ENCODE measurements around the gene SGCG. TPM values are rescaled to one million over a fixed set of nuclear protein-coding genes. Genes with fewer than 3 reads are reported as not detected.
A peak's percentile ranks its signal among the peaks of the same experiment; 100 is the strongest.

SGCG gene
- total and polyA plus RNA-seq, 2 of the 4 experiments (the other 2 are of a cell fraction): under 0.01 TPM; not detected in 1

GRCh38 chr13:23161481-23161825 lies 19.3 kb upstream of the SGCG start:
- dilution Hi-C loops (cut with HindIII; ENCODE audit: low sequenced_read_pairs, unreplicated experiment): no loop called here
- no peak for TF ChIP-seq MAZ (IDR thresholded peaks at IDR 0.05; ENCODE audit: borderline replicate concordance, low read depth, low read length)
- TF ChIP-seq CEBPB (IDR thresholded peaks at IDR 0.05; ENCODE audit: low read depth, low read length): peak; percentile 73
- TF ChIP-seq MAFK (IDR thresholded peaks at IDR 0.05; ENCODE audit: low read depth, low read length): no peak
- TF ChIP-seq RFX5 (IDR thresholded peaks at IDR 0.05; ENCODE audit: low read depth, low read length): no peak
- TF ChIP-seq SMC3 (IDR thresholded peaks at IDR 0.05; ENCODE audit: low read depth, low read length): no peak
- TF ChIP-seq CHD1 (IDR thresholded peaks at IDR 0.05; ENCODE audit: low read depth, low read length): no peak
- Histone ChIP-seq H3K4me1 (ENCODE audit: control insufficient read depth, insufficient read depth, low read length) (no peaks in the 10 kb centered on the region; the same call in 1 of the 2 replicates), H3K79me1 (ENCODE audit: low read depth in 1 of 2, low read length in 2 of 2) (no peaks in the 10 kb centered on the region), H4K5ac (ENCODE audit: low read depth, low read length) (no peak overlapping the region), H4K91ac (ENCODE audit: insufficient read depth, low read depth, low read length) (no peak overlapping the region), H3K9me3 (ENCODE audit: control insufficient read depth, insufficient read depth, low read length) (no peaks in the 10 kb centered on the region), H3K4me3 (ENCODE audit: insufficient read depth, low read depth, low read length) (no peak overlapping the region), H2AFZ (replicated peaks; ENCODE audit: low read length, poor library complexity) (no peak overlapping the region), H3K27ac (ENCODE audit: insufficient read depth, low read length) (no peak overlapping the region), H3K56ac (ENCODE audit: extremely low read depth, insufficient read depth, low read length) (no peak overlapping the region), H2BK5ac (ENCODE audit: low read depth, low read length, poor library complexity, severe bottlenecking) (no peak overlapping the region), H2BK120ac (ENCODE audit: low read depth, low read length) (no peak overlapping the region), H3K4me2 (ENCODE audit: low read depth, low read length) (no peak overlapping the region), H3K4ac (ENCODE audit: low read depth, low read length) (no peak overlapping the region), H4K8ac (ENCODE audit: low read depth in 2 of 2, low read length in 2 of 2) (no peak overlapping the region), H2BK15ac (ENCODE audit: low read depth, low read length) (no peak overlapping the region), H3K9ac (ENCODE audit: low read depth, low read length) (no peak overlapping the region), H3K36me3 (ENCODE audit: control insufficient read depth, insufficient read depth, low read length) (no peaks in the 10 kb centered on the region), H2AK9ac (replicated peaks; ENCODE audit: low read depth, low read length, poor library complexity) (no peak overlapping the region), H3K27me3 (ENCODE audit: control insufficient read depth, insufficient read depth, low read length) (peaks cover 19% of the 10 kb centered on the region), H4K20me1 (ENCODE audit: insufficient read depth, low read length) (no peaks in the 10 kb centered on the region), H3K9me1 (ENCODE audit: insufficient read depth, low read length) (no peaks in the 10 kb centered on the region), H3K18ac (ENCODE audit: low read depth, low read length) (no peak overlapping the region), H2AK5ac (ENCODE audit: low read depth, low read length) (no peak overlapping the region), H3K14ac (replicated peaks; ENCODE audit: low read depth, low read length) (no peak overlapping the region), H2BK20ac (ENCODE audit: low read depth, low read length) (no peak overlapping the region), H3K23ac (ENCODE audit: low read depth, low read length) (no peak overlapping the region)
- BruUV-seq (replicated peaks): no TSS peak
- CTCF ChIA-PET: interaction anchor here (1.2 kb wide), 1 partner anchor 14 kb away, joined by 3 read pairs; no protein-coding TSS in a partner anchor
- POLR2A ChIA-PET (ENCODE audit: unreplicated experiment): no interaction called here
- DNase-seq: no peak
- in situ Hi-C loops (cut with MboI; ENCODE audit: low sequenced_read_pairs): loop anchor here (25.0 kb wide), 1 partner anchor 1524 kb away; no protein-coding TSS in a partner anchor
- no CpG with 5 or more reads among the region's 3 CpGs for WGBS, 2 experiments (ENCODE audit: extremely low coverage in 2 of 2, insufficient read length in 1 of 2)
- intact Hi-C loops (cut with micrococcal nuclease): no loop called here
- ATAC-seq (ENCODE audit: low read depth): no peak
